ENCODE measurements around the gene TAF4. TPM values are rescaled to one million over a fixed set of nuclear protein-coding genes. Genes with fewer than 3 reads are reported as not detected.

Gene TAF4
- total and polyA plus RNA-seq, 2 of the 13 experiments (the other 11 are each of a cell fraction or from before 2014, with no cell fraction given): 5.9 to 12.0 TPM

DNA sequence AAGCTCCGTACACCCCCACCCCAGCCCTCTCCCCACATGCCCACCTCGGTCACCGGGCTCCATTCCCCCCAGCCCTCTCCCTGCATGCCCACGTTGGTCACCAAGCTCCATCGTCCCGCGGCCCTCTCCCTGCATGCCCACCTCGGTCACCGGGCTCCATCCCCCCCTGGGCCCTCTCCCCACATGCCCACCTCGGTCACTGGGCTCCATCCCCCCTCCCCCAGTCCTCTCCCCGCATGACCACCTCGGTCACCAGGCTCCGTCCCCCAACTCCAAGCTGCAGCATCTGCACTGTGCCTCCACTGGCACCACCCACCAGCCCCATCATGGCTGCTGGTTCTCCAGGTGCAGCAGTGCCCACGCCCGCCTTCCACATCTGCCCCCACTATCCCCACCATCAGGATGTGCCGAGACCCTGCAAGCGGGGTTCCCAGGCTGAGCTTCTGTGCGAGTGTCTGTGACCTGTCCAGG lies 16.8 kb downstream of the TAF4 start (continued):
- no peak for TF ChIP-seq ZNF501 (CRISPR knock-in tag; IDR thresholded peaks at IDR 0.05)
- no peak for TF ChIP-seq GATAD2A (CRISPR knock-in tag; IDR thresholded peaks at IDR 0.05)
- no peak for TF ChIP-seq ZNF770 (CRISPR knock-in tag; IDR thresholded peaks at IDR 0.05)
- TF ChIP-seq ZNF746 (CRISPR knock-in tag; IDR thresholded peaks at IDR 0.05): no peak
- TF ChIP-seq ZNF510 (CRISPR knock-in tag; IDR thresholded peaks at IDR 0.05; ENCODE audit: low read depth): no peak
- TF ChIP-seq, protein P1, sequence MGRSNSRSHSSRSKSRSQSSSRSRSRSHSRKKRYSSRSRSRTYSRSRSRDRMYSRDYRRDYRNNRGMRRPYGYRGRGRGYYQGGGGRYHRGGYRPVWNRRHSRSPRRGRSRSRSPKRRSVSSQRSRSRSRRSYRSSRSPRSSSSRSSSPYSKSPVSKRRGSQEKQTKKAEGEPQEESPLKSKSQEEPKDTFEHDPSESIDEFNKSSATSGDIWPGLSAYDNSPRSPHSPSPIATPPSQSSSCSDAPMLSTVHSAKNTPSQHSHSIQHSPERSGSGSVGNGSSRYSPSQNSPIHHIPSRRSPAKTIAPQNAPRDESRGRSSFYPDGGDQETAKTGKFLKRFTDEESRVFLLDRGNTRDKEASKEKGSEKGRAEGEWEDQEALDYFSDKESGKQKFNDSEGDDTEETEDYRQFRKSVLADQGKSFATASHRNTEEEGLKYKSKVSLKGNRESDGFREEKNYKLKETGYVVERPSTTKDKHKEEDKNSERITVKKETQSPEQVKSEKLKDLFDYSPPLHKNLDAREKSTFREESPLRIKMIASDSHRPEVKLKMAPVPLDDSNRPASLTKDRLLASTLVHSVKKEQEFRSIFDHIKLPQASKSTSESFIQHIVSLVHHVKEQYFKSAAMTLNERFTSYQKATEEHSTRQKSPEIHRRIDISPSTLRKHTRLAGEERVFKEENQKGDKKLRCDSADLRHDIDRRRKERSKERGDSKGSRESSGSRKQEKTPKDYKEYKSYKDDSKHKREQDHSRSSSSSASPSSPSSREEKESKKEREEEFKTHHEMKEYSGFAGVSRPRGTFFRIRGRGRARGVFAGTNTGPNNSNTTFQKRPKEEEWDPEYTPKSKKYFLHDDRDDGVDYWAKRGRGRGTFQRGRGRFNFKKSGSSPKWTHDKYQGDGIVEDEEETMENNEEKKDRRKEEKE (IDR thresholded peaks at IDR 0.05): no peak
- no peak for TF ChIP-seq HNRNPUL1 (IDR thresholded peaks at IDR 0.05; ENCODE audit: low read depth, low read length)
- TF ChIP-seq ZNF142 (CRISPR knock-in tag; IDR thresholded peaks at IDR 0.05): no peak
- peak; percentile 65 for TF ChIP-seq AGO2 (optimal IDR thresholded peaks at IDR 0.05; ENCODE audit: low read depth, low read length)
- TF ChIP-seq ZBTB8A (CRISPR knock-in tag; IDR thresholded peaks at IDR 0.05; ENCODE audit: borderline replicate concordance, low read depth): no peak
- TF ChIP-seq, protein P2, sequence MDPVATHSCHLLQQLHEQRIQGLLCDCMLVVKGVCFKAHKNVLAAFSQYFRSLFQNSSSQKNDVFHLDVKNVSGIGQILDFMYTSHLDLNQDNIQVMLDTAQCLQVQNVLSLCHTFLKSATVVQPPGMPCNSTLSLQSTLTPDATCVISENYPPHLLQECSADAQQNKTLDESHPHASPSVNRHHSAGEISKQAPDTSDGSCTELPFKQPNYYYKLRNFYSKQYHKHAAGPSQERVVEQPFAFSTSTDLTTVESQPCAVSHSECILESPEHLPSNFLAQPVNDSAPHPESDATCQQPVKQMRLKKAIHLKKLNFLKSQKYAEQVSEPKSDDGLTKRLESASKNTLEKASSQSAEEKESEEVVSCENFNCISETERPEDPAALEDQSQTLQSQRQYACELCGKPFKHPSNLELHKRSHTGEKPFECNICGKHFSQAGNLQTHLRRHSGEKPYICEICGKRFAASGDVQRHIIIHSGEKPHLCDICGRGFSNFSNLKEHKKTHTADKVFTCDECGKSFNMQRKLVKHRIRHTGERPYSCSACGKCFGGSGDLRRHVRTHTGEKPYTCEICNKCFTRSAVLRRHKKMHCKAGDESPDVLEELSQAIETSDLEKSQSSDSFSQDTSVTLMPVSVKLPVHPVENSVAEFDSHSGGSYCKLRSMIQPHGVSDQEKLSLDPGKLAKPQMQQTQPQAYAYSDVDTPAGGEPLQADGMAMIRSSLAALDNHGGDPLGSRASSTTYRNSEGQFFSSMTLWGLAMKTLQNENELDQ (CRISPR knock-in tag; IDR thresholded peaks at IDR 0.05; ENCODE audit: borderline replicate concordance): no peak
- TF ChIP-seq HNRNPLL (IDR thresholded peaks at IDR 0.05; ENCODE audit: low read depth, low read length, poor library complexity, severe bottlenecking): peak; percentile 20

Data from HepG2 (cell line).